GM12891 (cell line): Measurements from ENCODE around the gene QRSL1.

ENCODE experiments used
- POLR2A ChIP-seq: IDR thresholded peaks from 2 replicates; pipeline ENCODE4 v1.6.1; 2011; ENCODE audit warnings: low read depth, low read length, control low read depth
- POLR2AphosphoS5 ChIP-seq: IDR thresholded peaks from 2 replicates; pipeline ENCODE4 v1.6.1; 2011; ENCODE audit warnings: low read depth, low read length, control low read depth
- TAF1 ChIP-seq: IDR thresholded peaks from 2 replicates; pipeline ENCODE4 v1.6.1; 2011; ENCODE audit warnings: low read depth, low read length, control low read depth

GRCh38 chr6:106642476-106642875 lies 13.1 kb downstream of the QRSL1 start:
- TF ChIP-seq POLR2A, result no peak
- TF ChIP-seq POLR2AphosphoS5, result no peak
- TF ChIP-seq TAF1, result no peak
